ENCODE data around the gene RCL1.
A peak's percentile ranks its signal among the peaks of the same experiment; 100 is the strongest.
"Not testable (repeated sequence)": the region's sequence is repeated elsewhere in the genome, so short reads cannot be mapped to it uniquely, and the experiment has no call there.

The RCL1 gene

GRCh38 chr9:4784403-4784802 lies 8.3 kb upstream of the RCL1 start:
- DNase-seq = no peak

- no peak for DNase-seq
Observed at GRCh38 chr9:4786599-4786998, 6.1 kb upstream of the RCL1 start.

GRCh38 chr9:4787876-4788275 lies 4.9 kb upstream of the RCL1 start:
- DNase-seq = no peak

- no peak for DNase-seq
Observed at GRCh38 chr9:4788703-4789102, 4.0 kb upstream of the RCL1 start.

- no peak for DNase-seq
Observed at GRCh38 chr9:4792054-4792571, 631 bp upstream of the RCL1 start.

GRCh38 chr9:4793459-4794395 lies 983 bp downstream of the RCL1 start:
- DNase-seq = no peak

GRCh38 chr9:4794691-4795090 lies 1.9 kb downstream of the RCL1 start:
- no peak for DNase-seq

- DNase-seq = not testable (repeated sequence)
Observed at GRCh38 chr9:4795108-4795507, 2.4 kb downstream of the RCL1 start.

- no peak for DNase-seq
Observed at GRCh38 chr9:4796530-4796929, 3.8 kb downstream of the RCL1 start.

GRCh38 chr9:4796988-4797853 lies 4.5 kb downstream of the RCL1 start:
- peak; percentile 17 for DNase-seq

GRCh38 chr9:4797854-4798150 lies 5.1 kb downstream of the RCL1 start:
- DNase-seq = no peak

GRCh38 chr9:4798281-4799032 lies 5.7 kb downstream of the RCL1 start:
- DNase-seq = no peak

GRCh38 chr9:4799033-4799430 lies 6.3 kb downstream of the RCL1 start:
- no peak for DNase-seq

- no peak for DNase-seq
Observed at GRCh38 chr9:4799775-4800174, 7.0 kb downstream of the RCL1 start.

GRCh38 chr9:4801156-4801555 lies 8.4 kb downstream of the RCL1 start:
- no peak for DNase-seq

GRCh38 chr9:4803670-4804530 lies 11.2 kb downstream of the RCL1 start:
- no peak for DNase-seq

- no peak for DNase-seq
Observed at GRCh38 chr9:4804531-4805016, 11.8 kb downstream of the RCL1 start.

- DNase-seq = no peak
Observed at GRCh38 chr9:4805191-4805918, 12.6 kb downstream of the RCL1 start.

- DNase-seq = no peak
Observed at GRCh38 chr9:4810565-4810964, 17.8 kb downstream of the RCL1 start.

GRCh38 chr9:4811824-4812223 lies 19.1 kb downstream of the RCL1 start:
- no peak for DNase-seq

GRCh38 chr9:4812858-4813257 lies 20.1 kb downstream of the RCL1 start:
- DNase-seq = no peak
